ENCODE data around the gene LRMDA.

Gene LRMDA

DNA sequence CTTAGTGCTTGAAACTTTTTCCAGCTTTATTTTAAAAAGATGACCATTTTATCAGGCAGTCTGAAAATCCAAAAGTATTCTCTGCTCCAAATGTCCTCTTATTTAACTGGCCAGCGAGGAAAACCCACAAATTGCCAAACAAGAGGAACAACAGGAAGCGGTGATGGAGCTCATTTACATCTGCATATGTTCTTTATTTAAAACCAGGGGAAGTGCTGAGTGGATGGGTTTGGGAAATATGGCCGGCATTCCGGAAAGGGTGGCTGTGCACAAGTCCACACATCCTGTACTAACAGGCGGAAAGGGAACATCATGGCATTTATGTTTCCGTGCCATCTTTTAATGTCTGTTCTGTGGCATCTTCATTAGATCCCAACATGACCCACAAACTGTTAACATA is 974.5 kb downstream of the LRMDA start:
- DNase-seq (ENCODE audit: low read depth), result no peak
- in situ Hi-C loops (cut with HindIII; ENCODE audit: low sequenced_read_pairs), result no loop called here
- TF ChIP-seq, protein P1, sequence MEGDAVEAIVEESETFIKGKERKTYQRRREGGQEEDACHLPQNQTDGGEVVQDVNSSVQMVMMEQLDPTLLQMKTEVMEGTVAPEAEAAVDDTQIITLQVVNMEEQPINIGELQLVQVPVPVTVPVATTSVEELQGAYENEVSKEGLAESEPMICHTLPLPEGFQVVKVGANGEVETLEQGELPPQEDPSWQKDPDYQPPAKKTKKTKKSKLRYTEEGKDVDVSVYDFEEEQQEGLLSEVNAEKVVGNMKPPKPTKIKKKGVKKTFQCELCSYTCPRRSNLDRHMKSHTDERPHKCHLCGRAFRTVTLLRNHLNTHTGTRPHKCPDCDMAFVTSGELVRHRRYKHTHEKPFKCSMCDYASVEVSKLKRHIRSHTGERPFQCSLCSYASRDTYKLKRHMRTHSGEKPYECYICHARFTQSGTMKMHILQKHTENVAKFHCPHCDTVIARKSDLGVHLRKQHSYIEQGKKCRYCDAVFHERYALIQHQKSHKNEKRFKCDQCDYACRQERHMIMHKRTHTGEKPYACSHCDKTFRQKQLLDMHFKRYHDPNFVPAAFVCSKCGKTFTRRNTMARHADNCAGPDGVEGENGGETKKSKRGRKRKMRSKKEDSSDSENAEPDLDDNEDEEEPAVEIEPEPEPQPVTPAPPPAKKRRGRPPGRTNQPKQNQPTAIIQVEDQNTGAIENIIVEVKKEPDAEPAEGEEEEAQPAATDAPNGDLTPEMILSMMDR (IDR thresholded peaks at IDR 0.05; ENCODE audit: low read depth, low read length, missing control alignments), result no peak
- no peak overlapping the region for H3K4me3 ChIP-seq (ENCODE audit: low read depth, low read length)

DNA sequence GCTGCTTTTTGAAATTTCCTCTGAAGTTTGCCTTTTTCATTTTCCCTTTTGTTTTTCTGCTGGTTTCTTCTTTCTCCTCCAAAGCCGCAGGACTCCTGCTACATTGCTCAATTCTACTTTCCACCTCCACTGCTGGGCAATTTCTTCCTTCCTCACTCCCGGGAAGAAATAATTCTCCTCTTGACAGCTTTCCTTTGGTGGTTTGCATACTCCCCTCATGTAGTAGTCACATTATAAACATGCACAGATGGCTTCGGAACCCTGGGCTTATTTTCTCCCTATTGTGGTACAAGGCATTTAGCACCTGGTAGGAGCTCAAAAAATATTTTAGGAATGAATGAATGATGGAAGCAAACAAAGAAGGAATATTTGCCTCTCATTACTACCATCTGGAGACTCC is 977.2 kb downstream of the LRMDA start:
- H3K4me3 ChIP-seq (ENCODE audit: low read depth, low read length), result no peak overlapping the region
- in situ Hi-C loops (cut with HindIII; ENCODE audit: low sequenced_read_pairs), result no loop called here
- no peak for DNase-seq (ENCODE audit: low read depth)
- TF ChIP-seq, protein P1 (IDR thresholded peaks at IDR 0.05; ENCODE audit: low read depth, low read length, missing control alignments), result no peak

DNA sequence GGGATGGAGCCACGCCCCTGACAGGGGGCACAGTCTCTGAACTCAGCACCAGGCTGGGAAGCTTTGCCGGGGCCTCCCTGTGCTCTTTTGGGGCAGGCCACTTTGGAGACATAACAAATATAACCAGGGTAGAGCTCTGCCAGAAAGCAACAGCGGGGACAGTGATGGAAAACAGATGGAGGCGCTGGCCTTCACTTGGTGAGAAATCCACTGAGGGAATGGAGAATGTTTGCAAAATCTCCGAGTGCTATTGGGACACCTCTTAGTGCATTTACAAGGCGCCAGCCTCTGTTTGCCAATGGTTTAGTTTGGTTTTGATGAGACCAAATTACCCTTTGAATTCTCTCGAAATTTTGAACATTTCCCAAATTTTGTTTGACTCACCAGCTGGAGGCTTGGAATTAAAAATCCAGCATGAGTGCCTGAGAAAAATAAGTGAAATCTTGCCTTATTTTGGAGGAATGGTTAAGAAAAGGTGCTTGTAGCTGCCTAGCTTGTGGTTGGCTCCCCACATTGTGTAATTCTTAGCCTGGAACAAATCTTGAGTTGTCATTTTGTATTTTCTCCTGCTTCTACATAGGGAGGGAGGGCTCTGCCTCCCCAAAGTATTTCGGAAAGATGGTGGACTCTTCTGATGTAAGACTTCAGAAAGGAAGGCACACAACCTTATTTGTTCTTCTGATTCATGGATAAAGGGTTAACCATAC is 980.5 kb downstream of the LRMDA start:
- in situ Hi-C loops (cut with HindIII; ENCODE audit: low sequenced_read_pairs), result no loop called here
- no peak for DNase-seq (ENCODE audit: low read depth)
- TF ChIP-seq, protein P1 (IDR thresholded peaks at IDR 0.05; ENCODE audit: low read depth, low read length, missing control alignments), result no peak
- H3K4me3 ChIP-seq (ENCODE audit: low read depth, low read length), result no peak overlapping the region

DNA sequence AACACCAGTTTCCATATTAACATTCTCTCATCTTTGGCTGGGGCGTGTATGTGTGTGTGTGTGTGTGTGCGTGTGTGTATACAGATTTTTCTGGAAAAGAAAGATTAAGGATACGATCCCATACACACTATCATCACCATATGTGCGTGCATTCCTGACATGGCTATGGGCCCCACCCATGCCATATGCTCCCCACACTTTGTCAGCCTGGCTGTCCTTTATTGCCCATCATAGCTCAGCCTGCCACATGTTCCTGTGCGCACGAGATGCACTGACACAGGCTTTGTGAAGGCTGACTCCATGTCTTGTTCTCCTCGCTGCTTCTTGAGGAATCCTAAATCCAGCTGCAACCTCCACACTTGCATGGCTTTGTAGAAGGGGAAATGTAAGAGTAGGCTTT is 984.1 kb downstream of the LRMDA start:
- H3K4me3 ChIP-seq (ENCODE audit: low read depth, low read length), result no peak overlapping the region
- no peak for DNase-seq (ENCODE audit: low read depth)
- in situ Hi-C loops (cut with HindIII; ENCODE audit: low sequenced_read_pairs), result no loop called here
- TF ChIP-seq, protein P1 (IDR thresholded peaks at IDR 0.05; ENCODE audit: low read depth, low read length, missing control alignments), result no peak

DNA sequence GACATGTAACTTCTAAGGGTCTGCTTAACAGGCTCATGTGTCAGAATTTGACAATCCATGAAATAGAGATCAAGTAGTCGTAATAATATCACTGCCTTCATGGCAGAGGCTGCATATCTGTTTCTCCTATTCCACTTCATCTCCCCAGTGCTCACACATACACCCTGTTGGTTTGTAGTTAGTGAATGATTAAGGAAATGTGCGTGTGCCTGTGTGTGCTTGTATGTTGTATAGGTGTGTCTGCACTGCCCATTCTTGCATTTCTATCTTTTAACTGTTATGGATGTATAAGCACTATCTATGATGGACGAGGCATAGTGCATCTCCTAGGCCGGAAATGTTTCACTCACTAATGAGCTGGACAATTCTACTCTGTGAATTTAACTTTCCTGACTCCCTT is 985.2 kb downstream of the LRMDA start:
- in situ Hi-C loops (cut with HindIII; ENCODE audit: low sequenced_read_pairs), result no loop called here
- no peak overlapping the region for H3K4me3 ChIP-seq (ENCODE audit: low read depth, low read length)
- DNase-seq (ENCODE audit: low read depth), result no peak
- TF ChIP-seq, protein P1 (IDR thresholded peaks at IDR 0.05; ENCODE audit: low read depth, low read length, missing control alignments), result no peak

DNA sequence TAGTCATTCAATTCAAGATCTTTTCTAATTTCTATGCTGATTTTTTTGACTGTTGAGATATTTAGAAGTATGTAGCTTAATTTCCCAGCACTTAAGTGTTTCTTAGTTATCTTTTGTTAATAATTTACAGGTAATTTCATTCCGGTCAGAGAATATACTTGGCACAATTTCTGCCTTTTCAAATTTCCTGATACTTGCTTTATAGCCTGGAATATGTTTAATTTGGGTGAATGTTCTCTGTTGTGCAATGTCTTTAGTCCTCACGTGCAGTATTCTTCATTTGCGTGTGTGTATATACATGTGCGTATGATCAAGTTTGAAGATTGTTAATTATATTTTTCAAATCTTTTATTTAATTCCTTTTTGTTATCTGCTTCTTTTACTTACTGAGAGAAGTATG is 989.3 kb downstream of the LRMDA start:
- TF ChIP-seq, protein P1 (IDR thresholded peaks at IDR 0.05; ENCODE audit: low read depth, low read length, missing control alignments), result no peak
- in situ Hi-C loops (cut with HindIII; ENCODE audit: low sequenced_read_pairs), result no loop called here
- DNase-seq (ENCODE audit: low read depth), result no peak
- no peak overlapping the region for H3K4me3 ChIP-seq (ENCODE audit: low read depth, low read length)

All from astrocyte of the cerebellum (primary cell).